GM21423 (cell line): ENCODE data around the gene MAD1L1.
"Not testable (repeated sequence)": the region's sequence is repeated elsewhere in the genome, so short reads cannot be mapped to it uniquely, and the experiment has no call there.

Experiments used
- ATAC-seq: cut with Tn5 transposase; IDR thresholded peaks from one replicate; pipeline ENCODE4 v1.9.1; 2021; ENCODE audit warnings: mild to moderate bottlenecking, moderate library complexity; ENCODE audit not compliant: unreplicated experiment

Gene MAD1L1

GRCh38 chr7:1978656-1979590, 253.8 kb downstream of the MAD1L1 start:
- no peak for ATAC-seq

- no peak for ATAC-seq
These were observed 254.8 kb downstream of the MAD1L1 start for GRCh38 chr7:1977876-1978441.

- ATAC-seq, result no peak
These were observed 255.5 kb downstream of the MAD1L1 start for GRCh38 chr7:1977059-1977875.

- ATAC-seq, result not testable (repeated sequence)
These were observed 256.2 kb downstream of the MAD1L1 start for GRCh38 chr7:1976521-1976920.

GRCh38 chr7:1975581-1975980, 257.2 kb downstream of the MAD1L1 start:
- ATAC-seq, result no peak

GRCh38 chr7:1975179-1975578, 257.6 kb downstream of the MAD1L1 start:
- ATAC-seq, result no peak

GRCh38 chr7:1974290-1975101, 258.2 kb downstream of the MAD1L1 start:
- no peak for ATAC-seq

GRCh38 chr7:1973321-1974251, 259.2 kb downstream of the MAD1L1 start:
- no peak for ATAC-seq

- ATAC-seq, result no peak
These were observed 260.0 kb downstream of the MAD1L1 start for GRCh38 chr7:1972744-1973143.

GRCh38 chr7:1971946-1972654, 260.6 kb downstream of the MAD1L1 start:
- no peak for ATAC-seq

GRCh38 chr7:1970895-1971294, 261.9 kb downstream of the MAD1L1 start:
- ATAC-seq, result no peak

GRCh38 chr7:1970285-1970660, 262.5 kb downstream of the MAD1L1 start:
- ATAC-seq, result not testable (repeated sequence)

GRCh38 chr7:1969459-1970284, 263.1 kb downstream of the MAD1L1 start:
- ATAC-seq, result no peak

GRCh38 chr7:1968397-1969111, 264.2 kb downstream of the MAD1L1 start:
- ATAC-seq, result no peak

- ATAC-seq, result no peak
These were observed 265.0 kb downstream of the MAD1L1 start for GRCh38 chr7:1967512-1968396.

- no peak for ATAC-seq
These were observed 266.0 kb downstream of the MAD1L1 start for GRCh38 chr7:1966631-1967200.
